HepG2 (cell line): ENCODE results near the gene COPA. TPM values are rescaled to one million over a fixed set of nuclear protein-coding genes. Genes with fewer than 3 reads are reported as not detected.

ENCODE experiments used
- ELF3 ChIP-seq: IDR thresholded peaks from 2 replicates; pipeline ENCODE4 v1.6.1; 2016; ENCODE audit warnings: missing genetic modification reagents, missing compliant biosample characterization
- ETV5 ChIP-seq: IDR thresholded peaks from 2 replicates; pipeline ENCODE4 v1.6.1; 2018; ENCODE audit warnings: missing biosample characterization, missing genetic modification reagents, inconsistent platforms, borderline replicate concordance
- EZH2 ChIP-seq: conservative IDR thresholded peaks from 2 replicates; pipeline ENCODE4 v1.6.1; 2012; ENCODE audit warnings: mild to moderate bottlenecking, low read depth, low read length, moderate library complexity
- FOXJ3 ChIP-seq: sonication (generic); formaldehyde crosslinking; IDR thresholded peaks from 2 replicates; pipeline ENCODE4 v1.4.0; 2020; ENCODE audit warnings: missing genetic modification reagents, mild to moderate bottlenecking, borderline replicate concordance
- GTF3A ChIP-seq: sonication (generic); formaldehyde crosslinking; conservative IDR thresholded peaks from 2 replicates; pipeline ENCODE4 v1.4.0; 2020; ENCODE audit warnings: mild to moderate bottlenecking, missing genetic modification reagents
- HOXD1 ChIP-seq: sonication (generic); formaldehyde crosslinking; IDR thresholded peaks from 2 replicates; pipeline ENCODE4 v1.5.0; 2020; ENCODE audit warnings: missing genetic modification reagents
- KDM3A ChIP-seq: IDR thresholded peaks from 2 replicates; pipeline ENCODE4 v1.6.1; 2018; ENCODE audit warnings: low read depth, missing compliant biosample characterization
- KDM6A ChIP-seq: IDR thresholded peaks from 2 replicates; pipeline ENCODE4 v1.6.1; 2016; ENCODE audit warnings: low read depth
- MEIS2 ChIP-seq: sonication (generic); formaldehyde crosslinking; IDR thresholded peaks from 2 replicates; pipeline ENCODE4 v1.9.0; 2021; ENCODE audit warnings: mild to moderate bottlenecking, missing genetic modification reagents
- MXD3 ChIP-seq: IDR thresholded peaks from 2 replicates; pipeline ENCODE4 v1.6.1; 2016; ENCODE audit warnings: mild to moderate bottlenecking, missing biosample characterization, missing genetic modification reagents
- NR2F6 ChIP-seq, 2 experiments: IDR thresholded peaks; 2 replicates each; pipeline ENCODE4 v1.6.1; 2016; ENCODE audit warnings: antibody characterized with exemption in 1 of 2, mild to moderate bottlenecking in 1 of 2
- PLRG1 ChIP-seq: fragments of 450-650 bp; conservative IDR thresholded peaks from 2 replicates; pipeline ENCODE4 v1.6.1; 2016
- POGZ ChIP-seq: sonication (generic); formaldehyde crosslinking; IDR thresholded peaks from 2 replicates; pipeline ENCODE4 v1.4.0; 2020; ENCODE audit warnings: mild to moderate bottlenecking, missing genetic modification reagents
- POLR2AphosphoS5 ChIP-seq: IDR thresholded peaks from 2 replicates; pipeline ENCODE4 v1.6.1; 2012; ENCODE audit warnings: low read depth, low read length
- SAFB2 ChIP-seq: sonication (generic); formaldehyde crosslinking; IDR thresholded peaks from 2 replicates; pipeline ENCODE4 v1.5.1; 2020; ENCODE audit warnings: missing genetic modification reagents, low read depth, mild to moderate bottlenecking, borderline replicate concordance
- SALL2 ChIP-seq: sonication (generic); formaldehyde crosslinking; IDR thresholded peaks from 2 replicates; pipeline ENCODE4 v1.8.1; 2023; ENCODE audit warnings: mild to moderate bottlenecking, missing genetic modification reagents, inconsistent platforms
- SP140L ChIP-seq: sonication (generic); formaldehyde crosslinking; IDR thresholded peaks from 2 replicates; pipeline ENCODE4 v1.4.0; 2020; ENCODE audit warnings: missing genetic modification reagents, borderline replicate concordance
- SP5 ChIP-seq: IDR thresholded peaks from 2 replicates; pipeline ENCODE4 v1.6.1; 2016; ENCODE audit warnings: low read depth, borderline replicate concordance
- TAF1 ChIP-seq: sonication (generic); formaldehyde crosslinking; IDR thresholded peaks from 2 replicates; pipeline ENCODE4 v1.4.0; 2020; ENCODE audit warnings: missing genetic modification reagents
- TBX2 ChIP-seq: sonication (generic); formaldehyde crosslinking; IDR thresholded peaks from 2 replicates; pipeline ENCODE4 v1.5.0; 2020; ENCODE audit warnings: missing genetic modification reagents, mild to moderate bottlenecking, borderline replicate concordance
- YEATS2 ChIP-seq: sonication (generic); formaldehyde crosslinking; IDR thresholded peaks from 2 replicates; pipeline ENCODE4 v1.4.0; 2020; ENCODE audit warnings: missing genetic modification reagents, borderline replicate concordance
- ZFP82 ChIP-seq: sonication (generic); formaldehyde crosslinking; IDR thresholded peaks from 2 replicates; pipeline ENCODE4 v1.5.1; 2020; ENCODE audit warnings: mild to moderate bottlenecking, missing genetic modification reagents, borderline replicate concordance
- ZNF331 ChIP-seq: sonication (generic); formaldehyde crosslinking; IDR thresholded peaks from 2 replicates; pipeline ENCODE4 v1.4.0; 2020; ENCODE audit warnings: missing genetic modification reagents
- ZNF350 ChIP-seq: sonication (generic); formaldehyde crosslinking; IDR thresholded peaks from 2 replicates; pipeline ENCODE4 v1.4.0; 2020; ENCODE audit warnings: mild to moderate bottlenecking, low read depth, missing genetic modification reagents, borderline replicate concordance
- ZNF354B ChIP-seq: sonication (generic); formaldehyde crosslinking; IDR thresholded peaks from 2 replicates; pipeline ENCODE4 v1.8.0; 2022; ENCODE audit warnings: mild to moderate bottlenecking, missing genetic modification reagents
- ZNF367 ChIP-seq: sonication (generic); formaldehyde crosslinking; IDR thresholded peaks from 2 replicates; pipeline ENCODE4 v1.4.0; 2020; ENCODE audit warnings: missing genetic modification reagents, borderline replicate concordance
- ZNF569 ChIP-seq: sonication (generic); formaldehyde crosslinking; IDR thresholded peaks from 2 replicates; pipeline ENCODE4 v1.5.0; 2020; ENCODE audit warnings: mild to moderate bottlenecking, missing genetic modification reagents, moderate library complexity, borderline replicate concordance
- ZNF644 ChIP-seq: IDR thresholded peaks from 2 replicates; pipeline ENCODE4 v1.6.1; 2016; ENCODE audit warnings: low read depth
- ZNF75D ChIP-seq: sonication (generic); formaldehyde crosslinking; IDR thresholded peaks from 2 replicates; pipeline ENCODE4 v1.8.1; 2023; ENCODE audit warnings: missing genetic modification reagents, mild to moderate bottlenecking, borderline replicate concordance
- ZNF776 ChIP-seq: sonication (generic); formaldehyde crosslinking; IDR thresholded peaks from 2 replicates; pipeline ENCODE4 v1.4.0; 2020; ENCODE audit warnings: mild to moderate bottlenecking, missing genetic modification reagents
- ZNF850 ChIP-seq: sonication (generic); formaldehyde crosslinking; conservative IDR thresholded peaks from 2 replicates; pipeline ENCODE4 v1.9.0; 2021; ENCODE audit warnings: mild to moderate bottlenecking, missing genetic modification reagents
- polyA plus RNA-seq, 8 experiments: library from polyadenylated mRNA; depleted of rRNA in 3 of 8; stranded (reverse) in 7 of 8; unstranded in 1 of 8; fragments of >200 nt; fragmentation: Illumina TruSeq in 4 of 8; extraction: Trizol in 4 of 8; gene quantifications; 2 replicates each; pipeline versions ENCODE4 v1.2.1 to v1.2.3, GENCODE V29; 2011 to 2016; ENCODE audit warnings: low read depth in 4 of 8, missing spikeins in 1 of 8, mixed read lengths in 1 of 8; ENCODE audit not compliant: insufficient read depth in 1 of 8
- total RNA-seq, 5 experiments: library from RNA; depleted of rRNA; stranded (reverse); fragments of >200 nt; fragmentation: Illumina TruSeq; extraction: Trizol; gene quantifications; 2 replicates each; pipeline ENCODE4 v1.2.3, GENCODE V29; 2016; ENCODE audit warnings: low read depth in 1 of 5
- TF ChIP-seq, protein P1 (sequence below): sonication (generic); formaldehyde crosslinking; IDR thresholded peaks from 2 replicates; pipeline ENCODE4 v1.5.0; 2020; ENCODE audit warnings: missing genetic modification reagents, mild to moderate bottlenecking, borderline replicate concordance
- TF ChIP-seq, protein P2 (sequence below): IDR thresholded peaks from 2 replicates; pipeline ENCODE4 v1.6.1; 2012; ENCODE audit warnings: inconsistent platforms

Gene COPA
- total and polyA plus RNA-seq, 2 of the 13 experiments (the other 11 are each of a cell fraction or from before 2014, with no cell fraction given), result 160 to 197 TPM

DNA sequence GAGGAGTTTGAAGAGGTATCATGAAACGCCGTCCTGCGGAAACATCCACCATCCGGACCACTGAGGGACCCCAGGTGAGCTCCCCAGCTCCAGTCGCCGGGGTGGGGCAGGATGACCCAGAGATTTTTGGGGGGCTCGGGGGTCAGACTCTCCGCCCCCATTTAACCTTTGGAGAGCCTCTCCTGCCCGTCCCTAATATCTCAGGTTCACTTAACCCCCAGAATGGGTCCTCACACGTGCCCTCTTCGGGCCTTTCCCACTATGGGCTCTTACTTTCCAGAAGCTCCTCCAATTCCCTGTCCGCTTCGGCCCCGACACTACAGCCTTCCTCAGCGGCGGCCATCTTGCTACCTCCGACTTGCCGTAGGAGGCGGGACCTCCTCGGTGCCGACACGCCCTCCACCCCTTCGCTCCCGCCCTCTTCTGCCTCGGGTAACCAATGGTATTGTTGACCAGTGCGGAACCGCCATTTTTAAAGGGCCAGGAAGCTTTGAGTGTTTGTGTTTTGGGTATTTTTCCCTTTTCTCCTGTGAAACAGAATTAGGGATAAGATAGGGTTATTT, 58.2 kb downstream of the COPA start, which contains the start of gene PEX19 (continued):
- TF ChIP-seq, protein P1, sequence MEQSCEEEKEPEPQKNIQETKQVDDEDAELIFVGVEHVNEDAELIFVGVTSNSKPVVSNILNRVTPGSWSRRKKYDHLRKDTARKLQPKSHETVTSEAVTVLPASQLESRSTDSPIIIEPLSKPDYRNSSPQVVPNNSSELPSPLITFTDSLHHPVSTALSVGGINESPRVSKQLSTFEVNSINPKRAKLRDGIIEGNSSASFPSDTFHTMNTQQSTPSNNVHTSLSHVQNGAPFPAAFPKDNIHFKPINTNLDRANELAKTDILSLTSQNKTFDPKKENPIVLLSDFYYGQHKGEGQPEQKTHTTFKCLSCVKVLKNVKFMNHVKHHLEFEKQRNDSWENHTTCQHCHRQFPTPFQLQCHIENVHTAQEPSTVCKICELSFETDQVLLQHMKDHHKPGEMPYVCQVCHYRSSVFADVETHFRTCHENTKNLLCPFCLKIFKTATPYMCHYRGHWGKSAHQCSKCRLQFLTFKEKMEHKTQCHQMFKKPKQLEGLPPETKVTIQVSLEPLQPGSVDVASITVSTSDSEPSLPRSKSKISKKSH, result no peak
- TF ChIP-seq HOXD1 (CRISPR knock-in tag) (no peak), ETV5 (0 out of 2 replicates have a peak, but pooled peaks have one; percentile 20), ZNF569 (CRISPR knock-in tag) (no peak), MXD3 (peak; percentile 57; the same call in 1 of the 2 replicates), YEATS2 (CRISPR knock-in tag) (peak; percentile 85), MEIS2 (no peak; the same call in 1 of the 2 replicates), KDM6A (CRISPR knock-in tag) (no peak), ZNF367 (CRISPR knock-in tag) (peak; percentile 100), SP140L (CRISPR knock-in tag) (no peak), ZNF776 (CRISPR knock-in tag) (no peak), KDM3A (CRISPR knock-in tag) (peak; percentile 40; the same call in 1 of the 2 replicates), ZNF350 (CRISPR knock-in tag) (peak; percentile 54; the same call in 1 of the 2 replicates), ELF3 (no peak), EZH2 (no peak), ZNF850 (CRISPR knock-in tag) (no peak), TBX2 (CRISPR knock-in tag) (peak; percentile 42; the same call in 1 of the 2 replicates), ZNF644 (CRISPR knock-in tag) (no peak), ZFP82 (CRISPR knock-in tag) (no peak), TAF1 (CRISPR knock-in tag) (peak; percentile 92), ZNF354B (CRISPR knock-in tag) (no peak), NR2F6 (IDR thresholded peaks at IDR 0.05) (no peak; the same call in 1 of the 2 replicates), NR2F6 (CRISPR knock-in tag; IDR thresholded peaks at IDR 0.05) (0 out of 2 replicates have a peak, but pooled peaks have one; percentile 24), SAFB2 (CRISPR knock-in tag) (no peak), FOXJ3 (CRISPR knock-in tag) (no peak), ZNF331 (peak; percentile 51; the same call in 1 of the 2 replicates), SALL2 (CRISPR knock-in tag) (no peak), PLRG1 (no peak), POLR2AphosphoS5 (peak; percentile 92), POGZ (CRISPR knock-in tag) (peak; percentile 89), ZNF75D (CRISPR knock-in tag) (no peak), SP5 (CRISPR knock-in tag) (peak; percentile 83), GTF3A (CRISPR knock-in tag) (no peak)
- TF ChIP-seq, protein P2, sequence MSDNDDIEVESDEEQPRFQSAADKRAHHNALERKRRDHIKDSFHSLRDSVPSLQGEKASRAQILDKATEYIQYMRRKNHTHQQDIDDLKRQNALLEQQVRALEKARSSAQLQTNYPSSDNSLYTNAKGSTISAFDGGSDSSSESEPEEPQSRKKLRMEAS, result peak; percentile 16; the same call in 1 of the 2 replicates
